Measurements from ENCODE around the gene ARHGEF40.

ARHGEF40 gene

DNA sequence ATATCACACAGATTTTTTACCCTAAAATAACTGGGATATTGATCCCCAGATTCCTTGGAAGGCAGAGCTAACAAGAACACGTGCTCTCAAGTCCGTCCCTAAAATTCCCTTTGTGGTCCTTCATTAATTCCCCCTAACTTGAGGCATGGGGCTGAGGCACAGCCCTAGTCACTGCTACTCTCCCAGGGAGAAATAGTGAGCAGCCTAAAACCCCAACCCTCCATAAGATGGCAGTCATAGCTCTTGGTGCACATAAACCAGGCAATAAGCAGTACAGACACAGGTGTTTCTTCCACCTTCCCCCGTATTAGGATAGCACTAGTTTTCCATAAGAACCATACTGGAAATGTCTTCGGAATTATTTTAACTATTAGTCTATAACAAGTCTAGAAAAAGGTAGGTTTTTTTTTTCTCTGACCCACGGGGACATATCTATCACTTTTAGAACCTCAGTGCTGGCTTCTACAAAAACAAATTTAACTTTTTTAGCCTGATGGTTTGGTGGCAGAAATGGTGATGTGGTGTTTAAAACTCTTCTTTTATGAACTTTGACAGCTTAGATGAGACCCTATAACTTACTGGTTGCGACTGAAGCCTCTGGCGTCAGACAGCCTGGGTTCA is 3.1 kb upstream of the ARHGEF40 start:
- Histone ChIP-seq H3K9me3 (ENCODE audit: insufficient read depth, low read length) (no peaks in the 10 kb centered on the region), H3K79me2 (ENCODE audit: low read length) (no peaks in the 10 kb centered on the region), H3K4me3 (ENCODE audit: low read length) (no peak overlapping the region), H3K36me3 (replicated peaks; ENCODE audit: low read depth, low read length) (no peaks in the 10 kb centered on the region), H3K4me2 (ENCODE audit: low read length) (peak overlapping the region; percentile 22; the same call in 1 of the 2 replicates), H3K4me1 (ENCODE audit: low read length) (peaks cover 30% of the 10 kb centered on the region), H2AFZ (ENCODE audit: low read depth, low read length) (no peak overlapping the region), H3K27ac (ENCODE audit: low read length) (no peak overlapping the region), H3K9ac (ENCODE audit: low read length) (no peak overlapping the region), H3K27me3 (ENCODE audit: low read depth, low read length) (peaks cover 64% of the 10 kb centered on the region), H4K20me1 (ENCODE audit: insufficient read depth, low read length) (no peaks in the 10 kb centered on the region)
- TF ChIP-seq EZH2phosphoT487 (IDR thresholded peaks at IDR 0.05; ENCODE audit: low read depth) = no peak
- TF ChIP-seq, protein P1, sequence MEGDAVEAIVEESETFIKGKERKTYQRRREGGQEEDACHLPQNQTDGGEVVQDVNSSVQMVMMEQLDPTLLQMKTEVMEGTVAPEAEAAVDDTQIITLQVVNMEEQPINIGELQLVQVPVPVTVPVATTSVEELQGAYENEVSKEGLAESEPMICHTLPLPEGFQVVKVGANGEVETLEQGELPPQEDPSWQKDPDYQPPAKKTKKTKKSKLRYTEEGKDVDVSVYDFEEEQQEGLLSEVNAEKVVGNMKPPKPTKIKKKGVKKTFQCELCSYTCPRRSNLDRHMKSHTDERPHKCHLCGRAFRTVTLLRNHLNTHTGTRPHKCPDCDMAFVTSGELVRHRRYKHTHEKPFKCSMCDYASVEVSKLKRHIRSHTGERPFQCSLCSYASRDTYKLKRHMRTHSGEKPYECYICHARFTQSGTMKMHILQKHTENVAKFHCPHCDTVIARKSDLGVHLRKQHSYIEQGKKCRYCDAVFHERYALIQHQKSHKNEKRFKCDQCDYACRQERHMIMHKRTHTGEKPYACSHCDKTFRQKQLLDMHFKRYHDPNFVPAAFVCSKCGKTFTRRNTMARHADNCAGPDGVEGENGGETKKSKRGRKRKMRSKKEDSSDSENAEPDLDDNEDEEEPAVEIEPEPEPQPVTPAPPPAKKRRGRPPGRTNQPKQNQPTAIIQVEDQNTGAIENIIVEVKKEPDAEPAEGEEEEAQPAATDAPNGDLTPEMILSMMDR (IDR thresholded peaks at IDR 0.05; ENCODE audit: low read depth, low read length) = peak; percentile 68

DNA sequence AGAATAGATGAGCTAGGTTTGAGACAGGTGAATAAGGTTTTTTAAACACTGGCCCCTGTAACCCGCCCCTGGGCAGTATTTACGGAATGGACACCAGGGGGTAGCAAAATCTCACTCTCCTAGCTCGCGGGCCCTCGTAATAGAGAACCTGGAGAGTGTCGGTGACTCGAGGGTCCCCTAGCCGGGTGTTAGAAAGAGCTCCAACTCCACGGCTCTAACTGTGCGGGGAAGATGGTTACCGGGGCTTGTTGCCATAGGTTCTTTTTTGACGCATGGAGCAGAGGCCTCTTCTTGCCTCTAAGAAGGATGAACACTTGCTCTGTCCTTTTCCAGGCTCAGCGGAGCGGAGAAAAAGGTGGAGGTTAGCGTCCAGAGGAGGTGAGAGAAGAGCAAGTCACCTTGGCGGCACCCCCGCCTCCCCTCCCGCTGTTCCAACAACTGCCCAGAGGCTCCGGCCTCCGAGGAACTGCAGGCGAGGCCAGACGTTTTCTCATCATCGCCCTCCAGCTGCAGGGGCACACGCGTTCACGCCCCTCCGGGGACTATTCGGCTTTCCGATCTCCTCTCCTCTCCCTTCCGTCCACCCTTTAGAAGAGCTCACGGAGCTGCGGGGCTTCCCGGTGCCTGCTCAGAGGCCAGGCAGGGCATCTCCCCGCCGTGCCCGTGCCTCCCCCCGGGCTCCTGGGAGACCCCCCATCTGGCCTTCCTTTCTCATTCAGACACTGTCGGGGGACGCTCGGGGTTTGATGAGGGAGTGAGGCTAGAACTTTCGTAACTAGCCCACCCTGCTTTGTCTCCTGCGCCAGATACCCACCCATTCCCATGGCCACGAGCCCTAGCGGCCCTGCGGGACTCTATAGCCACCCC is 1.4 kb upstream of the ARHGEF40 start:
- no peaks in the 10 kb centered on the region for H4K20me1 ChIP-seq (ENCODE audit: insufficient read depth, low read length)
- H3K36me3 ChIP-seq (replicated peaks; ENCODE audit: low read depth, low read length) = no peaks in the 10 kb centered on the region
- H3K27me3 ChIP-seq (ENCODE audit: low read depth, low read length) = peaks cover 47% of the 10 kb centered on the region
- peak overlapping the region; percentile 89; the same call in 1 of the 2 replicates for H3K9ac ChIP-seq (ENCODE audit: low read length)
- peak overlapping the region; percentile 84 for H3K4me3 ChIP-seq (ENCODE audit: low read length)
- peaks cover 38% of the 10 kb centered on the region for H3K4me1 ChIP-seq (ENCODE audit: low read length)
- H3K4me2 ChIP-seq (ENCODE audit: low read length) = peak overlapping the region; percentile 93
- TF ChIP-seq, protein P1 (IDR thresholded peaks at IDR 0.05; ENCODE audit: low read depth, low read length) = peak; percentile 76
- TF ChIP-seq EZH2phosphoT487 (IDR thresholded peaks at IDR 0.05; ENCODE audit: low read depth) = no peak
- H3K27ac ChIP-seq (ENCODE audit: low read length) = no peak overlapping the region
- H3K9me3 ChIP-seq (ENCODE audit: insufficient read depth, low read length) = no peaks in the 10 kb centered on the region
- no peak overlapping the region for H2AFZ ChIP-seq (ENCODE audit: low read depth, low read length)
- no peaks in the 10 kb centered on the region for H3K79me2 ChIP-seq (ENCODE audit: low read length)

DNA sequence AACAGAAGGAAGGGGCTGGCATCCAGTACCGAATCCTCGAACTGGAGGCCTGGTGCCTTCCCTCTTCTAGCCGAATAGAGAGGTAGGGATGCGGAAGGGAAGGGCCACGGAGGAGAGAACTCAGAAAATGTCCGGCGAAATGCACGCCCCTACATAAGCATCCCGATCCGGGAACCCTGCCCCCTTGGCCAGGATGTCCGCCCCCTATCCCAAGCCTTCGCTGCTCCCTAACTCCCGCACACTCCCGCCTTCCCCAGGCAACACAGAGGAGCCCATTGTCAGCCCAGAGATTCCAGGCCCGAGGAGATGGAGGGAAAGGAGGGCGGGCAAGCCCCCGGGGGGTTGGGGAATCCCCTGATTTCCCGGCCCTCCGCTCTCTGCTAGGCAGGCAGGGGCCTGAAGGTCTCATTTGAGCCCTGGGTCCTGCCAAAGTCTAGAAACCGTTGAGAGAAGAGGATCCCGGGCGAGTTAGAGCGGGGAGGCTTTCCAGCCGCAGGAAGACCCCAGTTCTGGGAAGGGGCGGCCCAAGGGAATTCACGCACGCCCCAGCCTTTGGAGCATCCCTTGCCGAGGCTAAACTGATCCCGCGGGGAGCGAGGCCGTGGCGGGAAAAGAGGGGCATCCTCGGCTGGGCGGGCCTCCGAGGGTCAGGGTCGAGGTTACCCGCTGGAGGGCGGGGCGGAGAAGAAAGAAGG is 569 bp upstream of the ARHGEF40 start:
- no peaks in the 10 kb centered on the region for H4K20me1 ChIP-seq (ENCODE audit: insufficient read depth, low read length)
- peaks cover 38% of the 10 kb centered on the region for H3K4me1 ChIP-seq (ENCODE audit: low read length)
- H3K4me3 ChIP-seq (ENCODE audit: low read length) = peak overlapping the region; percentile 84
- peaks cover 41% of the 10 kb centered on the region for H3K27me3 ChIP-seq (ENCODE audit: low read depth, low read length)
- H3K79me2 ChIP-seq (ENCODE audit: low read length) = no peaks in the 10 kb centered on the region
- H3K9me3 ChIP-seq (ENCODE audit: insufficient read depth, low read length) = no peaks in the 10 kb centered on the region
- TF ChIP-seq EZH2phosphoT487 (IDR thresholded peaks at IDR 0.05; ENCODE audit: low read depth) = no peak
- TF ChIP-seq, protein P1 (IDR thresholded peaks at IDR 0.05; ENCODE audit: low read depth, low read length) = no peak
- no peak overlapping the region for H3K27ac ChIP-seq (ENCODE audit: low read length)
- peak overlapping the region; percentile 89 for H3K9ac ChIP-seq (ENCODE audit: low read length)
- H3K36me3 ChIP-seq (replicated peaks; ENCODE audit: low read depth, low read length) = no peaks in the 10 kb centered on the region
- peak overlapping the region; percentile 93 for H3K4me2 ChIP-seq (ENCODE audit: low read length)
- H2AFZ ChIP-seq (ENCODE audit: low read depth, low read length) = peak overlapping the region; percentile 73
